ENCODE results near the gene HEY2.
A peak's percentile ranks its signal among the peaks of the same experiment; 100 is the strongest.
"Not testable (repeated sequence)": the region's sequence is repeated elsewhere in the genome, so short reads cannot be mapped to it uniquely, and the experiment has no call there.

Gene HEY2

DNA sequence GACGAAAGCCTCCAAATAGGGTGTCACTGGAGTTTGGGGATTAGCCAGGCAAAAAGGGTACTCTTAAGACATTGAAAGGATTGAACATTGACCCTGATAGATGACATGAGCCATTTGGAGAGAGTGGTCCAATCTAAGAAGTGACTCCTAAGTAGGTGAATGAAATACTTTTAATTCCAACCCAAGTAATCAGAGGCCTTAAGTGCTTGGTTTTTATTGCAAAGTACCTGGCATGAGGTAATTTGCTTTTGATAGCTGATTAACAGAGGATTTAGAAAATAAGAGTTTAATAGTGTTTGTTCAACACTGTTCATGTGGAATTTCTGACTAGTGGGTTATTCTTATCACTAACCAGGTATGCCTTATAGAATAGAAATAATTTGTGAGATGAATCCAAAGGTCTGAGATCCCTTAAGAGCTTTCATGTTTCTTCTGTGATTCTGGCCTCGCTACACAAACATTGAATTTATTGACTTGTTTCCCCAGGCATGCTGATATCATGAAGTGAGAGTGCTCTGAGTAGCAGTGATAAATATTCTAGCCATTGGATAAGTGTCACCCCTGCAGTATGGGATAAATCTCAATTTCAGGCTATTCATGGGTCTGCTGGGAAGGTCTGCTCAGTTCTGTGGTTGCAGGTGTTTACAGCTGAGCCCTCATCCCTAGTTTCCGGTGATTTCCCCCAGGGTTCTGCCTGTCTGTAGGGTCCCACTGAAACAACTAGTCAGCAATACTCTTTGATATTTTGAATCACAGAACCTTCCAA, 47.9 kb downstream of the HEY2 start:
- no peak for DNase-seq

- DNase-seq: no peak
Measured at GRCh38 chr6:125797886-125798444, 48.5 kb downstream of the HEY2 start.

DNA sequence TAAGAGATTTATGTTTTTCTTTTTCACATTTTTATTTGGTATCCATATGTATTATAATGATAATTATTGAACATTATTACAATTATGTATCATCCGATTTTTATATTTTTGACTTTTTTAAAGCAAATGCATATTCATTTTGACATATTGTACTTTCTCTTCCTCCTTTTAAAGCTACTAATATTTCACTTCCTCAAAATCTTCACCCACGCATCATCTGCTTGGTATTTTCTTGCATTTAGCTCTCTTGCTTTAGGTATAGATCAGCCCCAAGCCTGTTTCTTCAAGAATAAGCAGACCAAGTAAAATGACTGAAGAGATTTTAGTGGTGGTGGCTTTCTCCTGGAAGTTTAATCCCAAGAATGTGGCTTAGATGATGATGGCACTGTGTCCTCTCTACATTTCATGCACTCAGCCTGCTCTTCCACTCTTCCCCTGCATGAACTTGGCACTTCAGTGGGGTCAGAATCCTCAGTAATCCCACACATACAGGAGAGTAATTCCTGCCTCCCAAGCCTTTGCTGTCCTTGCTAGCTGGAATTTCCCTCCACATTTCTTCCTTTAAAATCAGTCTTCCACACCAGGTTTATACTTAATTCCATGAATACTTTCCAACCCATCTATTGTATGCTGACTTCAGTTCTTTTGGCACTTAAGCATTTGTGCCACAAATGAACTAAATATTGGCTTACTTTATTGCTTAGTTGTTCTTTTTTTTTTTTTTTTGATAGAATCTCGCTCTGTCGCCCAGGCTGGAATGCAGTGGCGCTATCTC, 49.5 kb downstream of the HEY2 start:
- no peak for DNase-seq

- no peak for DNase-seq
Measured at GRCh38 chr6:125802383-125802782, 53.0 kb downstream of the HEY2 start.

- DNase-seq: no peak
Measured at GRCh38 chr6:125802943-125803377, 53.5 kb downstream of the HEY2 start.

GRCh38 chr6:125804264-125804663, 54.8 kb downstream of the HEY2 start:
- no peak for DNase-seq

- not testable (repeated sequence) for DNase-seq
Measured at GRCh38 chr6:125804866-125805425, 55.5 kb downstream of the HEY2 start.

DNA sequence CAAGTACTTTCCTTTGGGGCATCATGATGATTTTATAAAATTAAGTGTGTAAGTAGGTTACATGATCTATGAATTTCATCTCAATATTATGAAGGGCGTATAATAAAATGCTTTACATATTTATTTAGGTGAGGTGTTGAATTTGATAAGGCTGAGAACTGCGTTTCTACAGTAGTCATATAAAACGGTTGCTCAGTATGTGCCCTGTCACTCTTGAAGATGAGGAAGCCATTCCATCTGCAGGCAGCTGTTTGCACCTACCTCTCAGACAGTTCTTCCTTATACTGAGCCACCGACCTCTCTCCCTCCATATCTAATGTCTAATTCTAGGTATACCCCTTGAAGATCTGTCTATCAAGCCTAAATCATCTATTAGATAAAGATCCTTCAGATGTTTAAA, 57.4 kb downstream of the HEY2 start:
- DNase-seq: no peak

GRCh38 chr6:125807293-125807692, 57.9 kb downstream of the HEY2 start:
- DNase-seq: no peak

DNA sequence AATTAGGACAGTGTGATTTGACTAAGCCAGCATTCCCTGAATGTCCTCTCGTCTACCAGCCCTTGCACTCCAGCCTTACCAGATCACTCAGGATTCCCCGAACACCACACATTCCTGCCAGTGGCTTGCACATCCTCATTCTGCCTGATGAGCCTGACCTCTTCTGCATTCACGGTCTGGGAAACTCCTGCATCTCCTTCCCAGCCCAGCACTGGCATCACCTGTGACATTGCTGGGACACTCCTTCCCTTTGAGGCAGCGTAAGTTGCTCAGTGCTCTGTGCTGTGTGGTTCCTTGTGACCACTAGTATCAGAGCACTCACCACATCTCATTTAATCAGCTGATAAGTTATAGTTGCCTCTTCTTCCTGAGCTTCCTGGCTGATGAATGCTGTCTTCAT, 58.6 kb downstream of the HEY2 start:
- DNase-seq: no peak

DNA sequence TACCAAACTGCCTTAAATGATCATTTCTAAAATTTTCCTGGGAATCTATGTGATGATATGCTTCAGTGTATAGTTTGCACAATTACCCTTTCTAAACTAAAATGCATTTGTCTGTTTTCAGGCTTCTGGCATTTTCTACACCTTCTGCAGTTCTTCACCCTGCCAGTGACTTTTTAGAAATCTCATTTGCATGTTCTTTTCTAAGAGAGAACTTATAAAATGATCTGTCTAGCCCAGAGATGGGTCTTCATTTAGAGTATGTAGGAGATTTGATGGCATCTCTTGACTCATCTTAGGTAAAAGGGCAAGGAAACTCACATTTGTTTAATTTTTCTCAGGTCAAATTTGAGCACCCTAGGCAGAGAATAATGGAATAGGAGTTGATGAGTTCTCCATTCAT, 59.2 kb downstream of the HEY2 start:
- no peak for DNase-seq

DNA sequence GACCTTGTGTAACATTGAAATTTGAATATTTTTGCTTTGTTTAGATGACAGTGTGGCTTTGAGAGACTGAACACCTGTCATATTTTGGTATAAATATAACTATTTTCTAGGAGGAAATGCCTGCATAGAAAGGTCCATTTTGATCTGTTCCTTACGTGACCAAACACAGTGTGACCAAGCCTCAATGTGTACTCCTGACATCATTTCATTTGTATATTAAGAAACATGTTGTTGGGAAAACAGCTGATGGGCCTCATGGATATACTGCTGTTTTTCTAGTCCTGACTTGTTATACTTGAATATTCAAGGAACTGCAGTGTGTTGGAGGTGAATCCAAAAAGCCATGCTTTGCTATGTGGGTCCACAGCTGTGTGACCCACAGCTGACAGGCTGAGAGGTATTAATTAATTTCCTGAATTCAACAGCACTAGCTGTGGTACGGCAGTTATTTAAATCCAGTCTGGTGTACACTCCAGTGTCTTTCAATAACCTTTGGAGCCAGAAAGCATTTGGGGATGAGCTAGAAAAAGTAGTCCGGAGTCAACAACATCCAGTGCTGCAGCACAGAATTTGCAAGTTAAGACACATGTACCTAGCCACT, 60.2 kb downstream of the HEY2 start:
- DNase-seq: no peak

- DNase-seq: peak; percentile 25
Measured at GRCh38 chr6:125810445-125810844, 61.0 kb downstream of the HEY2 start.

Data from DMS153 (cell line).